IPS-11a (cell line): ENCODE measurements around the gene ITGB1BP1.

ENCODE experiments used
- H3K4me3 ChIP-seq: one replicate; pipeline ENCODE4 v1.5.1; 2013; ENCODE audit warnings: low read depth, low read length, control low read depth

The ITGB1BP1 gene

GRCh38 chr2:9423100-9423921 lies at the start of gene ITGB1BP1, which contains the start of gene CPSF3:
Gene ITGB1BP1 (minus strand): TSS chr2:9423528. CDS start chr2:9418697, 4,831 bp downstream.
Gene CPSF3 (plus strand): TSS chr2:9423654. CDS start chr2:9423774, 120 bp downstream.
- peak within 1 kb of the TSS; percentile 94 for H3K4me3 ChIP-seq

DNA sequence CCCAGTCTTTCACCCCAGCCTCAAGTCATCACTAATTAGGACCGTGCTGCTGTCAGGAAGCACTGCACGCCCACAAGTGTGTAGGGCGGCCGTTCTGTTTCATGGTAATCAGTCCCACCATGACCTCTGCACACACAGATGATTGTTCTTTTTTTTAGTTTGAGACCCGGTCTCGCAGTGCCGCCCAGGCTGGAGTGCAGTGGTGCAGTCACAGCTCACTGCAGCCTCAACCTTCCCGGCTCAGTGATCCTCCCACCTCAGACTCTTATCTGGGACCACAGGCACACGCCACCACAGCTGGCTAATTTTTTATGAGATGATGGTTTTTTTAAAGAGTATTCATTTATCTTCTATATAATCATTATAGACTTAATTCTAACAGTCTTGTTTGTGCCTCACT lies 49.2 kb upstream of the ITGB1BP1 start:
- no peak overlapping the region for H3K4me3 ChIP-seq

- H3K4me3 ChIP-seq = no peak overlapping the region
Observed at GRCh38 chr2:9471206-9471605, 47.9 kb upstream of the ITGB1BP1 start.

DNA sequence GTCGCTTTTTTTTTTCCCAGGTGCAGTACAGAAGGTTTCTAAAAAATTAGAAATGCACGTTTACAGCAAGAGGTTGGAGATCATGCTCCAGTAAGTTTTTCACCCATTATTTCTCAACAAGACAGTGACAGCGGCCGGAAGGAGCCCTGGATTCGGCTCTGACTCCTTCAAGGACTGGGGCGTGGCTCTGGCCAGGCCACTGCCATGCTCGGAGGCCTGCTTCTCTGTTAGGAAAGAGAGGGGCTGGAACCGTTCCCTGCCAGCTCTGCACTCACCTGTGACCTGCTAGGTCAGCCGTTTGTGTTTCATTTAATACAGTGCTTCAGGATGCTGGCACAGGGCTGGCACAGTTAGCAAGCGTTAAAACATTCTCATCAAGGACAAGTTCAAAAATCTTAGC lies 44.4 kb upstream of the ITGB1BP1 start:
- no peak overlapping the region for H3K4me3 ChIP-seq

- no peak overlapping the region for H3K4me3 ChIP-seq
Observed at GRCh38 chr2:9466147-9466683, 42.9 kb upstream of the ITGB1BP1 start.

- no peak overlapping the region for H3K4me3 ChIP-seq
Observed at GRCh38 chr2:9465170-9465569, 41.8 kb upstream of the ITGB1BP1 start.

DNA sequence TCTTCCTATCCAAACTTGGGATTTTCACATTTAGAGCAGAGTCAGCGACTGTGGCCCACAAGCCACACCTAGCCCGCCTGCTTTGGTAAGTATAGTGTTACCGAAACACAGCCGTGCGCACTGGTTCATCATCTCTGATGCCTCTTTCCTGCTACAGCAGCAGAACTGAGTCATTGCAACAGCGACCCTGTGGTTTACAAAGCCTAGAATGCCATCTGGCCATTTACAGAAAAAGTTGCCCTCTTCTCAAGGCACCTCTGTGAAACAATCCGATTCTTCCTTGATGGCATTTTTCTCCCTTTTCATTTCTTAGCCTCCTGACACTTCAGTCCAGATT lies 40.3 kb upstream of the ITGB1BP1 start:
- no peak overlapping the region for H3K4me3 ChIP-seq

DNA sequence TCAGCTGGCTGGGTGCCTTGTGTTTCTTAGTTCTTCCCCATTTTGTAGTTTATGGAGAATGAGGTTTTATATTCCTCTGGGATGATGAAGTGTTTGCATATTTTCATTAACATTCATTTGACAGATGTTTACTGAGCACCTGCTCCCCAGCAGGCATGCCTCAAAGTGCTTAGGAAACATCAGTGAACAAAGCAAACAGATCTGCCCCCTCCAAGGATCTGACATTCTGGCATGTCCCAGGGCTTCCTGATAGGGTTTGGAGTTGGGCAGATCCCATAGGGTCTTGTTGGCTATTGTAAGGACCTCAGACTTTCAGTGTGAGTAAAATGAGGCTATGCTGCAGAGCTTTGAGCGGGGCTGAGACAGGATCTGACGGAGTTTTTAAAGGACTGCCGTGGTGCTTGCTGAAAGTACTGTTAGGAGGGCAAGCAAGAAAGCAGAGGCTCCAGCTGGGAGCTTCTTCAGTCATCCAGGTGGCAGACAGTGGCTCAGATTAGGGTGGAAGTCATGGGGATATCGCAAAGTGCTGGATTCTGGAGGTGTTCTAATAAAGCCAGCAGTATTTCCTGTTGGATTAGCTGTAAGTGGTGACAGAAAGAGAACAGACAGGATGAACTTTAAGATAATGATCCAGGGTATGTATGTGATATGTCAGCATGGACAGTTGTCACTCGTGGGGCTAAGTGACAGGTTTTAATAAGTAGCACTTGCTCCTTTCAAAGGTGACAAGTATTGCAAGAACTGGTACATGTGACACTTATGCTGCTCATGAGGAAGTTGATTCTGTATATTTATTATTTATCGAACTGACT lies 39.8 kb upstream of the ITGB1BP1 start:
- H3K4me3 ChIP-seq = no peak overlapping the region

DNA sequence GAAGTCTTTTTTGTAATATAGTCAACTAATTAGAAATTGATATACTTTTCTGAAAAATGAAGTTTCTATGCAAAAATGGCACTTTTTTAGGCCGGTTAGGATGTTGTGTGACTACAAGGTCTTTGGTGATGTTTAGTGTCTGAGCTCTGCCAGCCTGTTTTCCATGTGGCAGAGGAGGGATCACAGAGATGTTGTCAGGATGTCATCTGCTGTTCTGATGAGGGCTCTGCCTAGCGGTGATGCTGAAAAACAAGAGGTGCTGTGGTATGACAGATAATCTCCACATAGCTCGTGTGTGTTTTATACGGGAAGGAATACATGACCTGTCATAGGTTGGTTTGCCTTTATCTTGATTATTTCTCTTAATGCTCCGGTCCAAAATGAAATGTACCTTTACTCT lies 39.0 kb upstream of the ITGB1BP1 start:
- H3K4me3 ChIP-seq = no peak overlapping the region

- no peak overlapping the region for H3K4me3 ChIP-seq
Observed at GRCh38 chr2:9461079-9461478, 37.8 kb upstream of the ITGB1BP1 start.

DNA sequence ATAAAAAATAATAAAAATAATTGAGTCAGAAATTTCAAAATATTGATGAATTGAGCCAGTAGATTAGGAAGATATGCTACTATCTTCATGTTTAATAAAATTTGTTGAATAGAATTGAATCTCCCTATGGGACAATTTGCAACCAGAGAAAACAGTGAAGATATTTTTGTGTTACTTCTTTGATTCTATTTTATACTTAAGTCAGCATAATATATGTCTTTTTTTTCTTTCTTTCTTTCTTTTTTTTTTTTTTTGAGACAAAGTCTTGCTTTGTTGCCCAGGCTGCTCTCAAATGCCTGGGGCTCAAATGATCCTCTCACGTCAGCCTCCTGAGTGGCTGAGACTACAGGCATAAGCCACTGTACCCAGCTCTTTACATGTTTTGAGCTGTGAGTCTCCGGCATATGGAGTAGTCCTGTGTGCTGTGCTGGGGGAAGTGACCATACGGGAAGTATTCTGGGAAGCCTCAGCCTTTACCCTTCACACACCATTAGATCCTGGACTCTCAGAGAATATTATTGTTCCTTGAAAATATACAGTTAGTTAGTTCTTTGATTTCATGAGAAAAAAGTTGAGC lies 37.2 kb upstream of the ITGB1BP1 start:
- H3K4me3 ChIP-seq = no peak overlapping the region

- H3K4me3 ChIP-seq = no peak overlapping the region
Observed at GRCh38 chr2:9451231-9451630, 27.9 kb upstream of the ITGB1BP1 start.

- H3K4me3 ChIP-seq = no peak overlapping the region
Observed at GRCh38 chr2:9445089-9445488, 21.8 kb upstream of the ITGB1BP1 start.

DNA sequence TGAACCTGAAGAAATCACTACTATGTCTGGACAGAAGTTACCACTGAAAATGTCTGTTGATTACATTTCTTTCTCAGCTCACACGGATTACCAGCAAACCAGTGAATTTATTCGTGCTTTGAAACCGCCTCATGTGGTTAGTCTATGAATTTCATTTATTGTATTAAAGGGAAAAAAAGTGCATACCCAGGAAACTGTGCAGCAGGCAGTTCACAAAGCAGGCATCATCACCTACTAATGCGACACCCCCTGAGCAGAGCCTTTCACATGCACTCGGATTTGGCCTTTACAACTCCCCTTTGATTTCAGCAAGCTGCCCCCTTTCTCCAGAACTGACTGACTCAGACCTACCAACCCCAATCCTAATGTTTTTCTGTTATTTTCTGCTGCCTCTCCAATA lies 20.2 kb upstream of the ITGB1BP1 start:
- H3K4me3 ChIP-seq = no peak overlapping the region

DNA sequence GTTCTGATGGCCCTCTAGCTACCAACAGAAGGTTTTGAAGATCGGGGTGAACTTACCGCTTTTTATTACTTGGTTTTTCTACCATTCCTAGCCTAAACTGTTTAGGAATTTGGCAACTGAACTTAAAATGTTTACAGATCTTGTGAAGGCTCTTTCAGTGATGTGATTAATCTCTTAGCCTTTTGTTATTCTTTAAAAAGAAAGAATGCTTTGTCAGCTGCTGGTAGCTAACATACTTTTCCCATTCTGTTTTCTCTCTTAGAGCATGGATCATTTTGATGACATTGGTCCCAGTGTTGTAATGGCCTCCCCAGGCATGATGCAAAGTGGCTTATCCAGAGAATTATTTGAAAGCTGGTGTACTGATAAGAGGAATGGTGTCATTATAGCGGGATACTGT lies 18.2 kb upstream of the ITGB1BP1 start:
- no peak overlapping the region for H3K4me3 ChIP-seq

DNA sequence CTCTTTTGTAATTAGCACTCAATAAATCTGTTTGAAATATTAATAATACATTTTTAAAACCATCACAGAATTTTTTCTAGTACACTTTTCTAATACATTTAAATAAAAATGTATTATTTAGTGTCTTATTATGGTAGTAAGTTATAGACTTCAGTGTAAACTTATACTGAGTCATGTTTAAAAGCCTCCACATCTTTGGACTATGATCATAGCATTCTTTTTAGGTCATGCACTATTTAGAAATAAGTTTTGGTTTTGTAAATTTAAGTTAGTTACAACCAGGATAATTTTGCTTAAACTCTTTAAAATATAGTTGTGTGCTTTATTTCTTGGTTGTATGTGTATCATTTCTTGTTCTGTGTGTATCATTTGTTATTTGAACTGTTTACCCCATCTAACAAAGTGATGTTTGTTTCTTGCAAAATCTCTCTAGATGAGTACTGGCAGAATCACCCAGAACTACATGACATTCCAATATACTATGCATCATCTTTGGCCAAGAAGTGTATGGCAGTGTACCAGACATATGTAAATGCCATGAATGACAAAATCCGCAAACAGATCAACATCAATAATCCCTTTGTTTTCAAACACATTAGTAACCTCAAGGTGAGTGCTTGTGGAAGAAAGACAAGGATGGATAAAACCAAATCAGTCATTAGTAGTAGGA lies 16.9 kb upstream of the ITGB1BP1 start:
- H3K4me3 ChIP-seq = no peak overlapping the region

DNA sequence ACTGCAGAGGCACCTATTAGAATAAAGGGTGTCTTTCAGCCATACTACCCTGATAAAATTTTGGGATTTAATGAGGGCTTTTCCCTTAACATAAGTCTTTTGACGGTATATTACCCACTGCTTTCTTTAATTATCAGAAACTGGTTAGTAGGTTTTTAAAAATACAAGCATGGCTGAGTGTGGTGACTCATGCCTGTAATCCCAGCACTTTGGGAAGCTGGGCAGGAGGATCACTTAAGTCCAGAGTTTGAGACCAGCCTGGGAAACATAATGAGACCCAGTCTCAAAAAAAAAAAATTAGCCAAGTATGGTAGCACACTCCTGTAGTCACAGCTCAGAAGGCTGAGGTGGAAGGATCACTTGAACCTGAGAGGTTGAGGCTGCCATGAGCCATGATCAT lies 16.2 kb upstream of the ITGB1BP1 start:
- H3K4me3 ChIP-seq = no peak overlapping the region

- H3K4me3 ChIP-seq = no peak overlapping the region
Observed at GRCh38 chr2:9434489-9434888, 11.2 kb upstream of the ITGB1BP1 start.

GRCh38 chr2:9430316-9431293 lies 7.3 kb upstream of the ITGB1BP1 start:
- no peak overlapping the region for H3K4me3 ChIP-seq
